Measurements from ENCODE around the gene SEPTIN1.

- TF ChIP-seq, protein P1, sequence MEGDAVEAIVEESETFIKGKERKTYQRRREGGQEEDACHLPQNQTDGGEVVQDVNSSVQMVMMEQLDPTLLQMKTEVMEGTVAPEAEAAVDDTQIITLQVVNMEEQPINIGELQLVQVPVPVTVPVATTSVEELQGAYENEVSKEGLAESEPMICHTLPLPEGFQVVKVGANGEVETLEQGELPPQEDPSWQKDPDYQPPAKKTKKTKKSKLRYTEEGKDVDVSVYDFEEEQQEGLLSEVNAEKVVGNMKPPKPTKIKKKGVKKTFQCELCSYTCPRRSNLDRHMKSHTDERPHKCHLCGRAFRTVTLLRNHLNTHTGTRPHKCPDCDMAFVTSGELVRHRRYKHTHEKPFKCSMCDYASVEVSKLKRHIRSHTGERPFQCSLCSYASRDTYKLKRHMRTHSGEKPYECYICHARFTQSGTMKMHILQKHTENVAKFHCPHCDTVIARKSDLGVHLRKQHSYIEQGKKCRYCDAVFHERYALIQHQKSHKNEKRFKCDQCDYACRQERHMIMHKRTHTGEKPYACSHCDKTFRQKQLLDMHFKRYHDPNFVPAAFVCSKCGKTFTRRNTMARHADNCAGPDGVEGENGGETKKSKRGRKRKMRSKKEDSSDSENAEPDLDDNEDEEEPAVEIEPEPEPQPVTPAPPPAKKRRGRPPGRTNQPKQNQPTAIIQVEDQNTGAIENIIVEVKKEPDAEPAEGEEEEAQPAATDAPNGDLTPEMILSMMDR (IDR thresholded peaks at IDR 0.05; ENCODE audit: poor library complexity): no peak
- TF ChIP-seq EZH2phosphoT487 (IDR thresholded peaks at IDR 0.05; ENCODE audit: low read depth, severe bottlenecking, unreplicated experiment) (no peak), EZH2 (IDR thresholded peaks at IDR 0.05; ENCODE audit: borderline replicate concordance) (no peak)
Observed at GRCh38 chr16:30351001-30351441, 31.3 kb downstream of the SEPTIN1 start.
